ENCODE results near the gene PRAMEF6.
"Not testable (repeated sequence)": the region's sequence is repeated elsewhere in the genome, so short reads cannot be mapped to it uniquely, and the experiment has no call there.

DNA sequence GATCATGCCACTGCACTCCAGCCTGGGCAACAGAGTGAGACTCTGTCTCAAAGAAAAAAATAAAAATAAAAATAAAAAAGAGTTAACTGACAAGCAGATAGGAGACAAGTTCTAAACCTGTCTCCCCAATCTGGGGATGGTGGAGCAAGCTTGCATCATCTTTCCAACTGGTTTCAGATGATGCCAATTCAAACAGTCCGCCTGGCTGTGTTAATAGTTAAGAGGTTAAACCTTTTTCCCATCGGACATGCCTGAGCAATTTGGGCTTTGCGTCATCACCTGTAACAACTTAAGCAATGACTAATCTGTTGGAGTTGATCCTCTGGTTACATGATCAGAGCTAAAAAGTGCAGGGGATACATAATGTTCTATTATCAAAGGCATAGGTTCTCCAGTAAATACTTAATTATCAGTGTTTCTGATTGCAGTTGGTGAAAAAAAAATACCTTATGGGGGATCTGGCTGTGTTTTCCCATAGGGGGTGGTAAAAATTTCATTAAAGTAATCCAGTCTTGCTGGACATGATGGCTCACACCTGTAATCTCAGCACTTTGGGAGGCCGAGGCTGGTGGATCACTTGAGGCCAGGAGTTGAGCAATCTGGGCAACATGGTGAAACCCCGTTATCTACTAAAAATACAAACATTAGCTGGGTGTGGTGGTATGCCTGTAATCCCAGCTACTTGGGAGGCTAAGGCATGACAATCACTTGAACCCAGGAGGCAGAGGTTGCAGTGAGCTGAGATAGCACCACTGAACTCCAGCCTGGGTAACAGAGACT is 43.4 kb downstream of the PRAMEF6 start:
- not testable (repeated sequence) for TF ChIP-seq POLR2A (IDR thresholded peaks at IDR 0.05)
- TF ChIP-seq, protein P1, sequence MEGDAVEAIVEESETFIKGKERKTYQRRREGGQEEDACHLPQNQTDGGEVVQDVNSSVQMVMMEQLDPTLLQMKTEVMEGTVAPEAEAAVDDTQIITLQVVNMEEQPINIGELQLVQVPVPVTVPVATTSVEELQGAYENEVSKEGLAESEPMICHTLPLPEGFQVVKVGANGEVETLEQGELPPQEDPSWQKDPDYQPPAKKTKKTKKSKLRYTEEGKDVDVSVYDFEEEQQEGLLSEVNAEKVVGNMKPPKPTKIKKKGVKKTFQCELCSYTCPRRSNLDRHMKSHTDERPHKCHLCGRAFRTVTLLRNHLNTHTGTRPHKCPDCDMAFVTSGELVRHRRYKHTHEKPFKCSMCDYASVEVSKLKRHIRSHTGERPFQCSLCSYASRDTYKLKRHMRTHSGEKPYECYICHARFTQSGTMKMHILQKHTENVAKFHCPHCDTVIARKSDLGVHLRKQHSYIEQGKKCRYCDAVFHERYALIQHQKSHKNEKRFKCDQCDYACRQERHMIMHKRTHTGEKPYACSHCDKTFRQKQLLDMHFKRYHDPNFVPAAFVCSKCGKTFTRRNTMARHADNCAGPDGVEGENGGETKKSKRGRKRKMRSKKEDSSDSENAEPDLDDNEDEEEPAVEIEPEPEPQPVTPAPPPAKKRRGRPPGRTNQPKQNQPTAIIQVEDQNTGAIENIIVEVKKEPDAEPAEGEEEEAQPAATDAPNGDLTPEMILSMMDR (IDR thresholded peaks at IDR 0.05), result not testable (repeated sequence)

Data from vagina (tissue), 2 donors.